ENCODE measurements around the gene SNRPA. TPM values are rescaled to one million over a fixed set of nuclear protein-coding genes. Genes with fewer than 3 reads are reported as not detected.
A peak's percentile ranks its signal among the peaks of the same experiment; 100 is the strongest.

SNRPA gene
- total and polyA plus RNA-seq, 2 of the 13 experiments (the other 11 are each of a cell fraction or from before 2014, with no cell fraction given) = 59.6 to 162 TPM

- TF ChIP-seq SKIL (CRISPR knock-in tag; IDR thresholded peaks at IDR 0.05; ENCODE audit: borderline replicate concordance) (no peak), MTERF4 (CRISPR knock-in tag; IDR thresholded peaks at IDR 0.05) (no peak), RAD51 (IDR thresholded peaks at IDR 0.05; ENCODE audit: borderline replicate concordance) (no peak), ZGPAT (CRISPR knock-in tag; IDR thresholded peaks at IDR 0.05) (peak; percentile 83; the same call in 1 of the 2 replicates), ZFYVE20 (CRISPR knock-in tag; IDR thresholded peaks at IDR 0.05; ENCODE audit: borderline replicate concordance, low read depth) (no peak), HCFC1 (IDR thresholded peaks at IDR 0.05; ENCODE audit: low read depth, low read length) (no peak; the same call in 1 of the 2 replicates), ZNF142 (CRISPR knock-in tag; IDR thresholded peaks at IDR 0.05) (peak; percentile 61), AKNA (CRISPR knock-in tag; IDR thresholded peaks at IDR 0.05; ENCODE audit: borderline replicate concordance) (no peak; the same call in 1 of the 2 replicates), ZKSCAN1 (IDR thresholded peaks at IDR 0.05; ENCODE audit: low read length) (no peak), GZF1 (CRISPR knock-in tag; IDR thresholded peaks at IDR 0.05) (no peak), PAWR (CRISPR knock-in tag; IDR thresholded peaks at IDR 0.05; ENCODE audit: borderline replicate concordance) (no peak), U2AF2 (IDR thresholded peaks at IDR 0.05; ENCODE audit: low read depth, low read length) (no peak)
Observed at GRCh38 chr19:40716482-40717324, 34.3 kb upstream of the SNRPA start, which contains the start of the genes COQ8B and ITPKC (continued).

Measured in HepG2 (cell line).